ENCODE data around the gene IPO13.

DNA sequence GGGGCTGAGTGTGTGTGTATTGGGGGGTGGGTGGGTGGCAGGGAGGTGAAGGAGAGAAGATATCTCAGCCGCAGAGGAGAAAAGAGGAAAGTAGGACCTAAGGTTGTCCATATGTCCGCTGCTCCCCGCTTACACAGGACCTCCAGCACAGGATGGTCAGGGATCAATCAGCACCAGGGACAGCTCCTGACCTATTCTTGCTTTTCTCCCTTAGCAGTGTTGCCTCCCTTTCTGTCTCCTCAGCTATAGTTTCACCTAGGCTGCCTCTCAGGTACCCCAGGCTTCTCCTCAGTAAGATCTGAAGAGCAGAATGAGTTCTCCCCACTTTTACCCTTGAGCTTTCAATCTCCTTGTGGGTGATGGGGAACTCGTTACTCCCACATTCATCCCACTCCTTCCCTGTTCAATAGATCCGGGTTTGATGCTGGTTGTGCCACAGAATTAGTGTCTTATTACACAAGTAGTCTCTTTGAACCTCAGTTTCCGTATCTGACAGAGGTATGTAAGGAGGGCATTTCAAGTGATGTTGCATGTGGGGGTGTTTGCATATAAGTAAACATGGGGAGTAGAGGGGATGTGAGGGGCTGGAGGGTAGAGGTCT lies 21.7 kb downstream of the IPO13 start:
- TF ChIP-seq, protein P1, sequence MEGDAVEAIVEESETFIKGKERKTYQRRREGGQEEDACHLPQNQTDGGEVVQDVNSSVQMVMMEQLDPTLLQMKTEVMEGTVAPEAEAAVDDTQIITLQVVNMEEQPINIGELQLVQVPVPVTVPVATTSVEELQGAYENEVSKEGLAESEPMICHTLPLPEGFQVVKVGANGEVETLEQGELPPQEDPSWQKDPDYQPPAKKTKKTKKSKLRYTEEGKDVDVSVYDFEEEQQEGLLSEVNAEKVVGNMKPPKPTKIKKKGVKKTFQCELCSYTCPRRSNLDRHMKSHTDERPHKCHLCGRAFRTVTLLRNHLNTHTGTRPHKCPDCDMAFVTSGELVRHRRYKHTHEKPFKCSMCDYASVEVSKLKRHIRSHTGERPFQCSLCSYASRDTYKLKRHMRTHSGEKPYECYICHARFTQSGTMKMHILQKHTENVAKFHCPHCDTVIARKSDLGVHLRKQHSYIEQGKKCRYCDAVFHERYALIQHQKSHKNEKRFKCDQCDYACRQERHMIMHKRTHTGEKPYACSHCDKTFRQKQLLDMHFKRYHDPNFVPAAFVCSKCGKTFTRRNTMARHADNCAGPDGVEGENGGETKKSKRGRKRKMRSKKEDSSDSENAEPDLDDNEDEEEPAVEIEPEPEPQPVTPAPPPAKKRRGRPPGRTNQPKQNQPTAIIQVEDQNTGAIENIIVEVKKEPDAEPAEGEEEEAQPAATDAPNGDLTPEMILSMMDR (IDR thresholded peaks at IDR 0.05; ENCODE audit: low read depth, low read length, missing input control) = no peak
- TF ChIP-seq SP1 (IDR thresholded peaks at IDR 0.05) = no peak

Data from liver (tissue), 3 donors.